Hematopoietic multipotent progenitor cell treated with erythropoietin and hydrocortisone succinate and interleukin-3 and kit ligand, for 15 days (in vitro differentiated cells): ENCODE measurements around the gene SLC25A51.
A peak's percentile ranks its signal among the peaks of the same experiment; 100 is the strongest.
"Not testable (repeated sequence)": the region's sequence is repeated elsewhere in the genome, so short reads cannot be mapped to it uniquely, and the experiment has no call there.

Experiments used
- DNase-seq: peaks from one replicate; pipeline ENCODE4 v3.0.0-alpha.2; 2015; ENCODE audit warnings: low spot score

The SLC25A51 gene

GRCh38 chr9:37902796-37903646, 906 bp downstream of the SLC25A51 start:
- DNase-seq = no peak

GRCh38 chr9:37902131-37902530, 1.8 kb downstream of the SLC25A51 start:
- no peak for DNase-seq

GRCh38 chr9:37899041-37899440, 4.9 kb downstream of the SLC25A51 start:
- DNase-seq = no peak

GRCh38 chr9:37897665-37898064, 6.3 kb downstream of the SLC25A51 start:
- no peak for DNase-seq

- DNase-seq = no peak
These were observed 11.9 kb downstream of the SLC25A51 start for GRCh38 chr9:37892063-37892462.

GRCh38 chr9:37891042-37891441, 12.9 kb downstream of the SLC25A51 start:
- not testable (repeated sequence) for DNase-seq

GRCh38 chr9:37889536-37889935, 14.4 kb downstream of the SLC25A51 start:
- no peak for DNase-seq

- not testable (repeated sequence) for DNase-seq
These were observed 15.8 kb downstream of the SLC25A51 start for GRCh38 chr9:37887977-37888583.

- no peak for DNase-seq
These were observed 22.9 kb downstream of the SLC25A51 start for GRCh38 chr9:37880916-37881479.

GRCh38 chr9:37876376-37876775, 27.6 kb downstream of the SLC25A51 start:
- no peak for DNase-seq

GRCh38 chr9:37873955-37874354, 30.0 kb downstream of the SLC25A51 start:
- no peak for DNase-seq

- DNase-seq = no peak
These were observed 33.1 kb downstream of the SLC25A51 start for GRCh38 chr9:37870799-37871176.

GRCh38 chr9:37870081-37870798, 33.7 kb downstream of the SLC25A51 start:
- DNase-seq = no peak

GRCh38 chr9:37862530-37862929, 41.4 kb downstream of the SLC25A51 start:
- no peak for DNase-seq

GRCh38 chr9:37859043-37859442, 44.9 kb downstream of the SLC25A51 start:
- no peak for DNase-seq

- no peak for DNase-seq
These were observed 47.4 kb downstream of the SLC25A51 start for GRCh38 chr9:37856551-37856950.

- DNase-seq = no peak
These were observed 51.7 kb downstream of the SLC25A51 start for GRCh38 chr9:37852222-37852621.

GRCh38 chr9:37840560-37841194, 63.2 kb downstream of the SLC25A51 start:
- DNase-seq = peak; percentile 56

- DNase-seq = peak; percentile 56
These were observed 64.1 kb downstream of the SLC25A51 start for GRCh38 chr9:37839496-37840461.
